HG03520 (cell line): ENCODE results near the gene KLHDC8B.

Experiments
- ATAC-seq: cut with Tn5 transposase; IDR thresholded peaks from one replicate; pipeline ENCODE4 v1.9.1; 2021; ENCODE audit warnings: mild to moderate bottlenecking, moderate library complexity; ENCODE audit not compliant: unreplicated experiment

Gene KLHDC8B

DNA sequence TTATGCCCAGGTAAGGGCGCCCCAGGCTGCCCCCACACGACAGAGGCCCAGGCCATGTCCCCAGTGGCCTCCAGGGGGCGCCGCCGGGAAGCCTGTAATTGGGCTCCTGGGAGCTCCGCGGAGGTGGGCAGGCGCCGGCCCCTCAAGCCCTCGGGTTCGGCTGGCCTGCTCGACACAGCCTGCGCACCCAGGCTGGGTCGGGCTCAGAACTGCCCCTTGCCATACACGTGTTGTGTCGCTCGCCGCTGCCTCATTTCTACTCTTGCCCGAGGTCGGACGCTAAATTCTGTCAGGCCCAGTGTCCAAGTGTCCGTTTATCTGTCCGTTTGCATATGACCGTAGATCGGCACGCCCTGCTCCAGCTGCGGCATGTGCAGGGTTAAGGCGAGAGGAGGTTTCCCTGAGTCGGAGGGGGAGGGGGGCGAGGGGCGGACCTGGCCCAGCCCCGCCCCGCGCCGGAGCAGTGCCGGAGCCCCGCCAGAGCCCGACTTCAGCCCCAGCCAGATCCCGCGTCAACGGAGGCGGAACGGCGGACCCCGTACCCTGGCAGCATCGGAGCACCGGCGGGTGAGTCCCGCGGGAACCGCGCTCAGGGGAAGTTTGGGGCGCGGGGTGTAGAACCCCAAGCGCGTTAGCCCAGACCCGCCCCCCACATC lies at the start of gene KLHDC8B:
Gene KLHDC8B, plus strand, starts transcription at position 480 of the 656 bp plus-strand sequence. CDS start 1,172 bp downstream, outside the sequence.
- ATAC-seq = peak; percentile 51

- ATAC-seq = no peak
These were observed 49.4 kb upstream of the KLHDC8B start for GRCh38 chr3:49122022-49122421.

DNA sequence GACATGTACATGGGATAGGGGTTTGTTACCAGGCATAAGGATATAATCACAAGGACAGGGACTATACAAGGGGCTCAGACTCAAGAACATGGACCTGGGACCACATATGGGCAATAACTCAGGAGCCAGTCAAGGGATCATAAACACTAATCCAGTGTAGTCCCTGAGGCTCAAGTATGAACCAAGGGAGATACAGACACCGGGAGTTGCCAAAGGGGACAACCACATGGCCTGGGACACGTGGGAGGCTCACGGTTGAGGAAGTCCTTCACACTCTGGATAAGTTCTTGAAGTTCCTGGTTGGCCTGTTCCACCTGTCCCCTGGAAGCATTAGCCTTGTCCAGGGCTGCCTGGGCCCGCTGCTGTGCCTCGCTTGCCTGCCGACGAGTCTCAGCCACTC lies 48.9 kb upstream of the KLHDC8B start:
- no peak for ATAC-seq

- no peak for ATAC-seq
These were observed 48.4 kb upstream of the KLHDC8B start for GRCh38 chr3:49122886-49123545.

- no peak for ATAC-seq
These were observed 47.7 kb upstream of the KLHDC8B start for GRCh38 chr3:49123687-49124086.

DNA sequence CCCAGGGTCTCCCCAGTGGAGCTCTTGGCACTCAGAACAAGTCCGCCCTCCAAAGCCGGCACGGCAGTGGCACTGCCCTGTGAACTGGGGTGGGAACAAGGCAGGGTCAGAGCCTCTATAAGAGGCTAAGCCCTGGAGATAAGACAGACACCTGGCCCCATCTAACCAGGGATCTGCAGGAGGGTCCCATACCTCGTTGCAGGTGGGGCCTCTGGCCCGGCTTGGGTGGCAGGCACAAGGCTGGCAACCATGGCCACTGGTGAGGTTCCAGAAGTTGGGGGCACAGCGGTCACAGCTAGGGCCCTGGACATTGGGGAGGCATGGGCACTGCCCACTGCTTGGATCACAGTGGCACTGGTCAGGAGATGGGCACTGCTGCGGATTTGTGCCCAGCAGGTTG lies 47.2 kb upstream of the KLHDC8B start:
- ATAC-seq = no peak

DNA sequence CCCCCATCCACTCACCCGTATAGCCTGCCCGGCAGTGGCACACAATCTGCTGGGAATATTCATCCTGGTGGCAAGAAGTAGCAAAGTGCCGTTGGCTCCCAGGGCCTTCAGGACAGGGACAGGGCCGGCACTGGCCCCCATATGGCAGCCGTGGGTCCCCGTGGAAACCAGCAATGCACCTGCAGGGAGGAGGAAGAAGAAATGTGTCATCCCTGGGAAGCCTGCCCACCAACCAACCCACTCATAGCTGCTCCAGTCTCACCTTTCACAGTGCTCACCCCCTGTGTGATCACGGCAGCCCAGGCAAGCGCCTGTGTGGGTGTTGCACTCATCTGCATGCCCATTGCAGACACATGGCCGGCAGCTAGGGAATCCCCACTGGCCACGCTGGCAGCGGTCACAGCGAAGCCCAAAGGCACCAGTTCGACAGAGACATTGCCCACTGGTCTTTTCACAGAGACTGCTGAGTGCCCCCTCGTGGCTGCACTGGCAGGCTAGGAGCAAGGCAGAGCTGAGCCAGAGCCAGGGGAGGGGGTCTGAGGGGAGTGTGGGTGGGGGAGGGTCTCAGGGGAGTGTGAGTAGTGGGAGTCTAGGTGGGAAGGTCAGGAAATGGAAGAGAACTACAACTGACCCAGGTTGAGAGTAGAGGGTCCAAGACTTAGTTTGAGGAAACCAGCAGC lies 46.3 kb upstream of the KLHDC8B start:
- ATAC-seq = no peak

DNA sequence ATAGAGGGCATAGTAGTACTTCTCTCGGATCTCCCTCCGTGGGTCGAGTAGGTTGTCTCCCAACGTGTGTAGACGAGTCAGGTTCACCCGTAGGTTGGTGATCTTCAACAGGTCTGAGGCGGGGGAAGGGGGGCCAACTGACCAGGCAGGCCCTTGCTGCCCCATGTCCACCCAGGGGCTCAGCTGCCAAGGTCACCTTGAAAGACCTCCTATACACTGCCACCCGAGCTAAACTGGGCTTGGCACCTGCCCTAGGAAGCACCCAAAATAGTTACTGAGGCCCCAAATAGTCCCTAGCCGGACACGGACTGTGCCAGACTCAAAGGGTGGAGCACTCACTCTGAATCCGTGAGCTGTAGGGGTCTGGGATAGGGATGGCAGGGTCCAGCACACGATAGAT lies 40.4 kb upstream of the KLHDC8B start:
- ATAC-seq = no peak

- ATAC-seq = no peak
These were observed 39.8 kb upstream of the KLHDC8B start for GRCh38 chr3:49131576-49131975.

- ATAC-seq = no peak
These were observed 39.3 kb upstream of the KLHDC8B start for GRCh38 chr3:49132073-49132436.

DNA sequence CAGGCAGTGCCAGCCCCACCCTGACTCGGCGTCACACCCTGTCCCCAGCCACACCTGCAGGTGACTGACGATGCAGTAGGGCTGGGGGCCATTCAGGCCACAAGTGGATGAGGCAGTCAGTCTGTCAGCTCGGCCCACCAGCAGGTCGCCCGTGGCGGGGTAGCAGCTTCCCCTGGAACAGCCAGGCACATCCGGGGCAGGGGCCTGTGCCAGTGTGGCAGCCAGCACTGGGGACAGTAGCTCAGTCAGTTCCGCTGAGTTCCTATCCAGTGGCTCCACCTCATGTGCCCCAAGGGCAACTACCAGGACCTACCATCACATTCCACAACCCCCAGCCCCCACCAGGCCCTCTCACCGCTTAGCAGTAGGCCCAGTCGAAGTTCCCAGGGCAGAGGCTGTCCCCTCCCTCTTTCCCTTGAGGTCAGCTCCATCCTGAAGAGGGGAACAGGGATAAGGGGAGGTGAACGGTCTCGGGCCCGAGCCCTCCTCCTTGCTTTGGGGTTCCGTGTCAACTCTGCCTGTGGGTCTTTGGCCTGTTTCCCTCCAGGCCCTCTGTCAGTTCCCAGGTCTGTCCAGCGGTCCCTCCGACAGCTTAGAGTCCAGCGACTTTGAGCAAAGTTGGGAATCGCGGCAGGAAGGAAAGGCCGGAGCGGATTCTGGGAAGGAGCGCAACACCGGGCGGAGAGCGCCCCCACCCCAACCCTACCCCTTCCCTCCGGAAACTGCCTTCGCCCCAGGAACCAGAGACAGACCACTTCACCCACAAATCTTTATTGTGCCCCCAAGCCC lies 38.8 kb upstream of the KLHDC8B start, which contains the start of gene LAMB2:
Gene LAMB2, minus strand, starts transcription at position 614 of the 789 bp plus-strand sequence. Its CDS starts 183 bp downstream, at position 431.
- no peak for ATAC-seq

DNA sequence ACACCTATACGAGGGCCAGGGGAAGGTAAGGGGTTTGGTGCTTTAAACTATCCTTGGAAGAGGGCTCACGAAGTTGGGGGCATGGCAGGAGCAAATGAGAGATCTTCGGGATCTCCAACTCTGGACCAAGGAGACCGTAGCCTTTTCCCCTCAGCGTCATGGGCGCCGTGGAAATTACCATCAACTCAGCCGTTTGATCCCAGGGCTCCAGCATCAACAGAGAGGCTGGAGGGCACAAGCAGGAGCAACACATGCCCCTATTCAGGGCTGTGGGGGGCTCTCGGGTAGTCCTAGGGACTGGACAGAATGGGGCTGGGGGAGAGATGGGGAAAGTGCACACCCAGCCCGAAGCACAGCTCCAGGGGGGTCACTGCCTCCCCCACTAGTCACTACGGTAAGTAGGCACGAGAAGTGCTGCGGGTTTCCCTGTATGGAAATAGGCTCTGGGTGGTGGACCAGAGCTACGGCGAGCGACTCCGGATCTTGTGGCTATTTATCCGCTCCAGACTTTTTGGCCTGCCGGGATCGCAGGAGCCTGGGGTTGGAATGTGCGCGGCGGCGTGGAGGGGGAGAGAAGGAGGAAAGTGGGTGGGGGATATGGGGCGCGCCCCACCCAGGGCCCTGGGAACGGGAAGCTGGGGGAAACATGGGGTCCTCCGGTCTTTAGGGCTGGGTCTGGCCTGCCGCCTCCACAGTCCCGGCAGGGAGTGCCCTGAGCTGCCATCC lies 38.0 kb upstream of the KLHDC8B start:
- ATAC-seq = no peak

DNA sequence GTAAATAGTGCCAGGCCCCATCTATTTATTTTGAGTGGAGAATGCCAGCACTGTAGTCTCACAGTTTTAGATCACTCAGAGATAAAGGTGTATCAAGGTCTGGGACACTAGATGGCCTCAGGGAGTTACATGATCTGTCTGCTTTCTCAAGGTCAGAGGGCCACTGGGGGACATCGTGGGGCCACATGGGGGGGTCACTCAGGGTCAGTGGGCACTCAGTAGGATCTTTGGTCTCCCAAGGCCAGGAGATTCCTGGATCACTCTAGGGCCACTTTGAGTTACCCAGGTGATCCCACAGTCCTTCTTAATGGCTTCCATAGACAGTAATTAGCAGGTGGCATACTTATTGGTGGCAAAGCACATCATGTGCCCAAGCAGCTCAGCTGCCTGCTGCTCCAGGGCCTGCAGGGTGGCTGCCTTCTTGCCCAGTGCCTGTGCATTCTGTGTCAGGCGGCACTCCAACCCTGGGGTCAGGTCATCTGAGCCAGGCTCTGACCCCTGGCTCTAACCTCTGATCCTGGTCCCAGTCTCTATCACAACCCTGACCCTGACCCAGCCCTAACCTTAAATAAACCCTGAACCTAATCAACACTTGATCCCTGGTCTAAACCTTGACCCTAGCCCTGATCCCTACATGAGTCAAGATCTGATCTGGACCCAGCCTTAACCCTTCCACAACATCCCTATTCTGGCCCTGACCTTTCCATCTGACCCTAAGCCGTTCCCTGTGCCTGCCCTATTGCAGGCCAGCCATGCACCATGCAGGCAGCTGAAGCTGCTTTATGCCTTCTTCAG lies 36.7 kb upstream of the KLHDC8B start:
- ATAC-seq = no peak

DNA sequence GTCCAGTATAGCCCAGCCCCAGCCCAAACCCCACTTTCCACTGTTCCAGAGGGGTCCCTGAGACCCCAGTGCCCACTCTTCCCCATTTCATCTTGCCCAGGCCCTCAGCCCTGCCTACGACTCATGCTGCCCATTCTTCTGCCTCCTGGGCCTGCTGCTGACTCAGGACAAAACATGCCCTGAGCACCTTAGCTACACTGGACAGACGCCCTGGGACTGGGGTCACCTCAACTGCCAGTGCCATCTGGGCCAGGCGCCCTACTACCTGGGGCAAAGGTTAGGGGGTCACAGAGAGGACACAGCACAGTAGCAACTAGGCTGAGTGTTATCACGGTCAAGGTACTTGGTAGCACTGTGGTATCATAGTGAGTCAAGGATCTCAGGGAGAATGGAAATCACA lies 35.9 kb upstream of the KLHDC8B start:
- ATAC-seq = no peak

DNA sequence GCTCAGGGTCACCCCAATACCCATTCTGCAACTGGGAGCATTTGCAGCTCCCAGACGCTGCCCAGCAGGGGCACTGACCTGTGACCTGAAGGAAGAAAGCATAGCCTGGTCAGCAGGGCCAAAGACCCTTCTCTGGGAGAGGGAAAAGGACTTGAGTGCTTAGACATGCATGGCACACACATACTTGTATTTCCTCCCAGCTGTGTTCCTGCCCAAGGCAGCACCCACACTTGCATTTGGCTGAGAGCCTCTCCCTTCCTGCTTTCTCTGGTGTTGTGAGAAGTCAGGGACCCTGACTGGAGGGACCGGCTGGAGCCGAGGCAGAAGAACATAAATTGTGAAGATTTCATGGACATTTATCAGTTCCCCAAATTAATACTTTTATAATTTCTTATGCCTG lies 31.3 kb upstream of the KLHDC8B start:
- no peak for ATAC-seq

- ATAC-seq = no peak
These were observed 23.2 kb upstream of the KLHDC8B start for GRCh38 chr3:49148159-49148558.

- no peak for ATAC-seq
These were observed 19.8 kb upstream of the KLHDC8B start for GRCh38 chr3:49151610-49152009.

GRCh38 chr3:49153349-49153912 lies 18.0 kb upstream of the KLHDC8B start:
- ATAC-seq = no peak

DNA sequence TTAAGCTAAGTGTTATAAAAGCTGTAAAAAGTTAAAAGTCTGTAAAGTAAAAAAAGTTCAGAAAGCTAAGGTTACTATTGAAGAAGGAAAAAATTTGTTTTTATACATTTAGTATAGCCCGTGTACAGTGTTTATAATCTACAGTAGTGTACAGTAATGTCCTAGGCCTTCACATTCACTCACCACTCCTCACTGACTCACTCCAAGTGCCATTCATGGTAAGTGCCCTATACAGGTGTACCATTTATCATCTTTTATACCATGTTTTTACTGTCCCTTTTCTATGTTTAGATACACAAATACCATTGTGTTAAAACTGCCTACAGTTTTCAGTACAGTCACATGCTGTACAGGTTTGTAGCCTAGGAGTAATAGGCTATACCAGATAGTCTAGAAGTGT lies 14.1 kb upstream of the KLHDC8B start:
- no peak for ATAC-seq
